ENCODE measurements around the gene PRSS1.

DNA sequence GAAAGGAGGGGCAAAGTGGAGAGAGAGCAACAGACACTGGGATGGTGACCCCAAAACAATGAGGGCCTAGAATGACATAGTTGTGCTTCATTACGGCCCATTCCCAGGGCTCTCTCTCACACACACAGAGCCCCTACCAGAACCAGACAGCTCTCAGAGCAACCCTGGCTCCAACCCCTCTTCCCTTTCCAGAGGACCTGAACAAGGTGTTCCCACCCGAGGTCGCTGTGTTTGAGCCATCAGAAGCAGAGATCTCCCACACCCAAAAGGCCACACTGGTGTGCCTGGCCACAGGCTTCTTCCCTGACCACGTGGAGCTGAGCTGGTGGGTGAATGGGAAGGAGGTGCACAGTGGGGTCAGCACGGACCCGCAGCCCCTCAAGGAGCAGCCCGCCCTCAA is 42.2 kb downstream of the PRSS1 start:
- TF ChIP-seq, protein P1, sequence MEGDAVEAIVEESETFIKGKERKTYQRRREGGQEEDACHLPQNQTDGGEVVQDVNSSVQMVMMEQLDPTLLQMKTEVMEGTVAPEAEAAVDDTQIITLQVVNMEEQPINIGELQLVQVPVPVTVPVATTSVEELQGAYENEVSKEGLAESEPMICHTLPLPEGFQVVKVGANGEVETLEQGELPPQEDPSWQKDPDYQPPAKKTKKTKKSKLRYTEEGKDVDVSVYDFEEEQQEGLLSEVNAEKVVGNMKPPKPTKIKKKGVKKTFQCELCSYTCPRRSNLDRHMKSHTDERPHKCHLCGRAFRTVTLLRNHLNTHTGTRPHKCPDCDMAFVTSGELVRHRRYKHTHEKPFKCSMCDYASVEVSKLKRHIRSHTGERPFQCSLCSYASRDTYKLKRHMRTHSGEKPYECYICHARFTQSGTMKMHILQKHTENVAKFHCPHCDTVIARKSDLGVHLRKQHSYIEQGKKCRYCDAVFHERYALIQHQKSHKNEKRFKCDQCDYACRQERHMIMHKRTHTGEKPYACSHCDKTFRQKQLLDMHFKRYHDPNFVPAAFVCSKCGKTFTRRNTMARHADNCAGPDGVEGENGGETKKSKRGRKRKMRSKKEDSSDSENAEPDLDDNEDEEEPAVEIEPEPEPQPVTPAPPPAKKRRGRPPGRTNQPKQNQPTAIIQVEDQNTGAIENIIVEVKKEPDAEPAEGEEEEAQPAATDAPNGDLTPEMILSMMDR (IDR thresholded peaks at IDR 0.05): no peak
- TF ChIP-seq POLR2A (IDR thresholded peaks at IDR 0.05) (no peak), EP300 (IDR thresholded peaks at IDR 0.05) (no peak)

Measured in tibial nerve (tissue), 4 donors.